H1 (cell line): ENCODE measurements around the gene JAM2. TPM values are rescaled to one million over a fixed set of nuclear protein-coding genes. Genes with fewer than 3 reads are reported as not detected.

Experiments
- CBX8 ChIP-seq: fragments of 300-800, 300-1000 bp; sonication (generic); IDR thresholded peaks from 2 replicates; pipeline ENCODE4 v1.7.1; 2016; ENCODE audit warnings: low read depth, low read length, borderline replicate concordance
- KDM4A ChIP-seq: IDR thresholded peaks from one replicate; pipeline ENCODE4 v1.7.1; 2012; ENCODE audit warnings: low read depth, mild to moderate bottlenecking, moderate library complexity, low read length, inconsistent platforms; ENCODE audit not compliant: severe bottlenecking
- POU5F1 ChIP-seq: IDR thresholded peaks from 2 replicates; pipeline ENCODE4 v1.6.1; 2011; ENCODE audit warnings: low read depth, mild to moderate bottlenecking, low read length, moderate library complexity
- SP4 ChIP-seq: IDR thresholded peaks from 2 replicates; pipeline ENCODE4 v1.6.1; 2012; ENCODE audit warnings: low read length, inconsistent platforms
- polyA plus RNA-seq, 7 experiments: library from polyadenylated mRNA; depleted of rRNA in 3 of 7; stranded (reverse) in 5 of 7; unstranded in 2 of 7; fragments of >200 nt in 5 of 7; fragments of 200-250 nt in 2 of 7; gene quantifications; 1 replicate in 5 of 7; 2 replicates in 1 of 7; 4 replicates in 1 of 7; pipeline versions ENCODE4 v1.2.1 to v1.2.3, GENCODE V29; 2011 to 2013; ENCODE audit warnings: missing spikeins in 2 of 7, mixed read lengths in 2 of 7
- total RNA-seq: library from RNA; stranded (reverse); fragmentation: NEBNext Ultra II Directional; extraction: Animal tissue kit (Norgen Biotek cat#: 25700); gene quantifications from 2 replicates; pipeline ENCODE4 v1.2.1, GENCODE V29; 2021
- TF ChIP-seq, protein P1 (sequence below): IDR thresholded peaks from 2 replicates; pipeline ENCODE4 v1.6.1; 2011; ENCODE audit warnings: low read length, improper control_type of control experiment

The JAM2 gene
- total and polyA plus RNA-seq, 2 of the 8 experiments (the other 6 are each of a cell fraction or from before 2014, with no cell fraction given), result 4.9 to 9.5 TPM

DNA sequence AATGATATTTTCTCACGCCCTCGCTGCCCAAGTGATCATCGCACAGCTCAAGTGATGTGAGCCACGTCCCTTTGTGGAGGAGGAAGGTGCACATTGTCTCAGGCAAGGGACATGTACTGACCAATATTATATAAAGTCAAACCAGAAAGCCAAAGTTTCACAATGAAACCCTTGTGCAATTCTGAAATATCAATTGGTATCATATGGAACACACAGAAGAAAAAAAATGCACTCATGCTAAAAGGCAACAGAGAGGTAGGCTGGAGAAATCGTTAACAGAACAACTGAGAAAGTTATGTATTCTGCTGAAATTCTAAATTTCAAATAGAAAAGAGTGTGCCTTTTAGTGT, 1.9 kb downstream of the JAM2 start (continued):
- TF ChIP-seq, protein P1, sequence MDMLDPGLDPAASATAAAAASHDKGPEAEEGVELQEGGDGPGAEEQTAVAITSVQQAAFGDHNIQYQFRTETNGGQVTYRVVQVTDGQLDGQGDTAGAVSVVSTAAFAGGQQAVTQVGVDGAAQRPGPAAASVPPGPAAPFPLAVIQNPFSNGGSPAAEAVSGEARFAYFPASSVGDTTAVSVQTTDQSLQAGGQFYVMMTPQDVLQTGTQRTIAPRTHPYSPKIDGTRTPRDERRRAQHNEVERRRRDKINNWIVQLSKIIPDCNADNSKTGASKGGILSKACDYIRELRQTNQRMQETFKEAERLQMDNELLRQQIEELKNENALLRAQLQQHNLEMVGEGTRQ, result no peak
- TF ChIP-seq SP4 (no peak), CBX8 (no peak), POU5F1 (no peak), KDM4A (no peak)
